Astrocyte (in vitro differentiated cells and primary cell): ENCODE measurements around the gene TMPRSS6. TPM values are rescaled to one million over a fixed set of nuclear protein-coding genes. Genes with fewer than 3 reads are reported as not detected.

Source experiments
- DNase-seq: peaks from one replicate; pipeline ENCODE4 v3.0.0-alpha.2; 2010; ENCODE audit warnings: low read depth
- FAIRE-seq: peaks from 2 replicates; lab custom pipeline; 2011; peaks lifted over from hg19 to GRCh38; lab: Jason Lieb, UNC
- H2AFZ ChIP-seq: 2 replicates; pipeline ENCODE4 v1.6.0; 2012; ENCODE audit warnings: low read depth, low read length, inconsistent platforms
- H3K27ac ChIP-seq: 2 replicates; pipeline ENCODE4 v1.5.1; 2011; ENCODE audit warnings: low read depth, low read length, inconsistent platforms
- H3K27me3 ChIP-seq: 2 replicates; pipeline ENCODE4 v1.6.0; 2011; ENCODE audit warnings: low read length, inconsistent platforms; ENCODE audit not compliant: insufficient read depth
- H3K36me3 ChIP-seq: 2 replicates; pipeline ENCODE4 v1.5.1; 2011; ENCODE audit warnings: low read length, inconsistent platforms; ENCODE audit not compliant: insufficient read depth
- H3K4me1 ChIP-seq: 2 replicates; pipeline ENCODE4 v1.5.1; 2011; ENCODE audit warnings: low read length, inconsistent platforms; ENCODE audit not compliant: insufficient read depth
- H3K4me2 ChIP-seq: 2 replicates; pipeline ENCODE4 v1.6.0; 2012; ENCODE audit warnings: low read length, inconsistent platforms
- H3K4me3 ChIP-seq: 2 replicates; pipeline ENCODE4 v1.5.1; 2011; ENCODE audit warnings: low read depth, mild to moderate bottlenecking, low read length, inconsistent platforms; ENCODE audit not compliant: insufficient read depth
- H3K79me2 ChIP-seq: 2 replicates; pipeline ENCODE4 v1.6.0; 2012; ENCODE audit warnings: mild to moderate bottlenecking, low read length, inconsistent platforms; ENCODE audit not compliant: insufficient read depth
- H3K9ac ChIP-seq: 2 replicates; pipeline ENCODE4 v1.6.0; 2012; ENCODE audit warnings: mild to moderate bottlenecking, low read length, inconsistent platforms
- H3K9me3 ChIP-seq: 2 replicates; pipeline ENCODE4 v1.5.1; 2012; ENCODE audit warnings: low read depth, mild to moderate bottlenecking, low read length, inconsistent platforms; ENCODE audit not compliant: insufficient read depth
- H4K20me1 ChIP-seq: 2 replicates; pipeline ENCODE4 v1.6.0; 2012; ENCODE audit warnings: low read length, inconsistent platforms; ENCODE audit not compliant: insufficient read depth
- H3K27ac Mint-ChIP-seq: one replicate; pipeline ENCODE4 v1.8.0; 2021; ENCODE audit warnings: mild to moderate bottlenecking, mixed read lengths; ENCODE audit not compliant: unreplicated experiment
- H3K27me3 Mint-ChIP-seq: one replicate; pipeline ENCODE4 v1.8.0; 2021; ENCODE audit warnings: low read depth, mixed read lengths; ENCODE audit not compliant: unreplicated experiment
- H3K36me3 Mint-ChIP-seq: one replicate; pipeline ENCODE4 v1.8.0; 2021; ENCODE audit warnings: low read depth, mixed read lengths; ENCODE audit not compliant: unreplicated experiment
- H3K4me1 Mint-ChIP-seq: one replicate; pipeline ENCODE4 v1.8.0; 2021; ENCODE audit warnings: low read depth, mixed read lengths; ENCODE audit not compliant: unreplicated experiment
- H3K4me3 Mint-ChIP-seq: one replicate; pipeline ENCODE4 v1.8.0; 2021; ENCODE audit warnings: mild to moderate bottlenecking, moderate library complexity, mixed read lengths; ENCODE audit not compliant: unreplicated experiment
- H3K9me3 Mint-ChIP-seq: one replicate; pipeline ENCODE4 v1.8.0; 2021; ENCODE audit warnings: mild to moderate bottlenecking, mixed read lengths; ENCODE audit not compliant: unreplicated experiment
- EZH2 ChIP-seq: IDR thresholded peaks from 2 replicates; pipeline ENCODE4 v1.6.1; 2012; ENCODE audit warnings: mild to moderate bottlenecking, low read length, inconsistent platforms; ENCODE audit not compliant: insufficient read depth
- total RNA-seq: library from RNA; stranded (reverse); gene quantifications from 2 replicates; pipeline ENCODE4 v1.2.1, GENCODE V29; 2021
- TF ChIP-seq, protein P1 (sequence below): IDR thresholded peaks from 2 replicates; pipeline ENCODE4 v1.5.1; 2011; ENCODE audit warnings: low read depth, mild to moderate bottlenecking, inconsistent platforms, low read length, moderate library complexity; ENCODE audit not compliant: insufficient read depth

TMPRSS6 gene
- total RNA-seq, 1 donor from 2014 or later = not detected

DNA sequence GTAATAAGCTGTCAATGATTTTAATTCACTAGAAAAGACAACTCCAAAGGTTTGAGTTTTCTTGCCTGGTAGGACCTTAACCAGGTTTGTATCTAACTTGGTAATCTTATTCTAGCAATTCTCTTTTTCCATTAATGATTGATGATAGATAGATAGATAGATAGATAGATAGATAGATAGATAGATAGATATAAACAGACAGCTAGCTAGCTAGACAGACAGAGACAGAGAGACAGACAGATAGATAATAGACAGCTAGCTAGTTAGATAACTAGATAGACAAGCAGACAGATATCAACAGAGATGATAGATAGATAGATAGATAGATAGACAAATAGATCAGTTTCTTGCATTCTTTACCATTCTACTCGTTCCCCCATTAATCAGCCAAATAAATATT, 15.3 kb downstream of the TMPRSS6 start:
- Mint-ChIP-seq H3K4me3 (no peak overlapping the region), H3K36me3 (no peaks in the 10 kb centered on the region), H3K9me3 (peaks cover 3% of the 10 kb centered on the region), H3K27me3 (peaks cover 65% of the 10 kb centered on the region), H3K27ac (no peak overlapping the region), H3K4me1 (peaks cover 2% of the 10 kb centered on the region)
- H3K79me2 ChIP-seq = no peaks in the 10 kb centered on the region
- no peak overlapping the region for H3K4me2 ChIP-seq
- no peak overlapping the region for H3K27ac ChIP-seq
- no peaks in the 10 kb centered on the region for H3K9me3 ChIP-seq
- TF ChIP-seq EZH2 = no peak
- TF ChIP-seq, protein P1, sequence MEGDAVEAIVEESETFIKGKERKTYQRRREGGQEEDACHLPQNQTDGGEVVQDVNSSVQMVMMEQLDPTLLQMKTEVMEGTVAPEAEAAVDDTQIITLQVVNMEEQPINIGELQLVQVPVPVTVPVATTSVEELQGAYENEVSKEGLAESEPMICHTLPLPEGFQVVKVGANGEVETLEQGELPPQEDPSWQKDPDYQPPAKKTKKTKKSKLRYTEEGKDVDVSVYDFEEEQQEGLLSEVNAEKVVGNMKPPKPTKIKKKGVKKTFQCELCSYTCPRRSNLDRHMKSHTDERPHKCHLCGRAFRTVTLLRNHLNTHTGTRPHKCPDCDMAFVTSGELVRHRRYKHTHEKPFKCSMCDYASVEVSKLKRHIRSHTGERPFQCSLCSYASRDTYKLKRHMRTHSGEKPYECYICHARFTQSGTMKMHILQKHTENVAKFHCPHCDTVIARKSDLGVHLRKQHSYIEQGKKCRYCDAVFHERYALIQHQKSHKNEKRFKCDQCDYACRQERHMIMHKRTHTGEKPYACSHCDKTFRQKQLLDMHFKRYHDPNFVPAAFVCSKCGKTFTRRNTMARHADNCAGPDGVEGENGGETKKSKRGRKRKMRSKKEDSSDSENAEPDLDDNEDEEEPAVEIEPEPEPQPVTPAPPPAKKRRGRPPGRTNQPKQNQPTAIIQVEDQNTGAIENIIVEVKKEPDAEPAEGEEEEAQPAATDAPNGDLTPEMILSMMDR = no peak
- H3K4me3 ChIP-seq = no peak overlapping the region
- peaks cover 30% of the 10 kb centered on the region for H3K27me3 ChIP-seq
- H4K20me1 ChIP-seq = no peaks in the 10 kb centered on the region
- H3K36me3 ChIP-seq = no peaks in the 10 kb centered on the region
- FAIRE-seq = no peak
- H3K9ac ChIP-seq = no peak overlapping the region
- no peak overlapping the region for H2AFZ ChIP-seq
- no peak for DNase-seq
- H3K4me1 ChIP-seq = no peaks in the 10 kb centered on the region

DNA sequence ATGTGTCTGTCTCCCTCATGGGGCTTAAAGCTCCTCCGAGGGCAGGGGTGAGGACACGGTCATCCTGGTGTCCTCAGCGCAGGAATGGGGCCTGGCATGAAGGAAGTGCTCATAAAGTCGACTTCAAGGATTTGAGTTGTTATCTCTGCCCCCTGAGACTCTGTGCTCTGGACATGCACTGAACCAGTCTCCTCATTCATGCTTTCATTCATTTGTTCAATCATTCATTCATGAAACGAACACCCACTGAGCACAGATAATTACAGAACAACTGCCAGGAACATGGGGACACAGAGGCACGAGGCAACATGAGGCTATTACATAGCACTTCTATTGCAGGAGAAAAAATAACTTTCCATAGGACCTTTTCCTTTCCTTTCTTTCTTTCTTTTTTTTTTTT, 16.5 kb downstream of the TMPRSS6 start:
- Mint-ChIP-seq H3K4me1 (peaks cover 1% of the 10 kb centered on the region), H3K27me3 (peaks cover 65% of the 10 kb centered on the region), H3K36me3 (no peaks in the 10 kb centered on the region), H3K27ac (no peak overlapping the region), H3K4me3 (no peak overlapping the region), H3K9me3 (peaks cover 3% of the 10 kb centered on the region)
- Histone ChIP-seq H3K27ac (no peak overlapping the region), H3K4me1 (no peaks in the 10 kb centered on the region), H3K79me2 (no peaks in the 10 kb centered on the region), H3K27me3 (peaks cover 23% of the 10 kb centered on the region), H3K36me3 (no peaks in the 10 kb centered on the region), H3K9ac (no peak overlapping the region), H3K4me2 (no peak overlapping the region), H2AFZ (no peak overlapping the region), H4K20me1 (no peaks in the 10 kb centered on the region), H3K9me3 (no peaks in the 10 kb centered on the region), H3K4me3 (no peak overlapping the region)
- TF ChIP-seq, protein P1 = no peak
- no peak for TF ChIP-seq EZH2
- no peak for DNase-seq
- no peak for FAIRE-seq

DNA sequence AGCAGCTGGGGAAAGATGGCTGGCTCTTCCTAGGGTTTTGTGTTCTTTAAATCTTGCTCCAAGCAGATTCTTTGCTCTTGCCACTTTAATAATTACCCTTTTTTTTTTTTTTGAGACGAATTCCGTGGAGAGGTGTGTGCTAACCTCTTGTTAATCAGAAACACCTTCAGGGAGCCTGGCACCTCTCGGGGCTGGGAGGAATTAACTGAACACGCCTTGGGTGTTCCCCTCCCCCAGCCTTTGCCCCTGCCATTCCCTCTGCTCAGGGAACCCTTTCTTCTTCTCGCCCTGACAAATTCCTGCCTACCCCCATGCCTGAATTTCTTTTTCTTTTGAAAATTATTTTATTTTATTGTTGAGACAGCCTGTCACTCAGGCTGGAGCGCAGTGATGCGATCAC, 17.5 kb downstream of the TMPRSS6 start:
- no peak overlapping the region for H3K27ac ChIP-seq
- H3K36me3 Mint-ChIP-seq = no peaks in the 10 kb centered on the region
- H4K20me1 ChIP-seq = no peaks in the 10 kb centered on the region
- no peak overlapping the region for H3K4me2 ChIP-seq
- H3K27me3 ChIP-seq = peaks cover 18% of the 10 kb centered on the region
- FAIRE-seq (no peak), DNase-seq (no peak)
- no peak overlapping the region for H3K4me3 ChIP-seq
- H3K9me3 Mint-ChIP-seq = peaks cover 2% of the 10 kb centered on the region
- H2AFZ ChIP-seq = no peak overlapping the region
- no peak overlapping the region for H3K9ac ChIP-seq
- H3K4me1 Mint-ChIP-seq = peaks cover 1% of the 10 kb centered on the region
- no peaks in the 10 kb centered on the region for H3K9me3 ChIP-seq
- H3K36me3 ChIP-seq = no peaks in the 10 kb centered on the region
- H3K27ac Mint-ChIP-seq = no peak overlapping the region
- no peaks in the 10 kb centered on the region for H3K4me1 ChIP-seq
- TF ChIP-seq, protein P1 = no peak
- no peak for TF ChIP-seq EZH2
- no peak overlapping the region for H3K4me3 Mint-ChIP-seq
- peaks cover 66% of the 10 kb centered on the region for H3K27me3 Mint-ChIP-seq
- H3K79me2 ChIP-seq = no peaks in the 10 kb centered on the region
